Neural cell (in vitro differentiated cells): Measurements from ENCODE around the gene STX18.

Experiments used
- CTCF ChIP-seq: fragments of 450-650 bp; IDR thresholded peaks from 2 replicates; pipeline ENCODE4 v1.5.1; 2014; ENCODE audit warnings: antibody characterized with exemption, mild to moderate bottlenecking, moderate library complexity; ENCODE audit not compliant: poor library complexity, severe bottlenecking
- EZH2 ChIP-seq: fragments of 200-600, 300-800 bp; shearing (Covaris generic), sonication (generic); IDR thresholded peaks from 2 replicates; pipeline ENCODE4 v1.6.1; 2014; ENCODE audit warnings: antibody characterized with exemption, low read length, borderline replicate concordance, mild to moderate bottlenecking; ENCODE audit not compliant: insufficient read depth, poor library complexity, severe bottlenecking
- POLR2AphosphoS5 ChIP-seq: IDR thresholded peaks from 2 replicates; pipeline ENCODE4 v1.6.1; 2012
- RAD21 ChIP-seq: fragments of 450-650 bp; conservative IDR thresholded peaks from 2 replicates; pipeline ENCODE4 v1.6.1; 2014; ENCODE audit warnings: antibody characterized with exemption, mild to moderate bottlenecking, moderate library complexity
- REST ChIP-seq: IDR thresholded peaks from 2 replicates; pipeline ENCODE4 v1.6.1; 2012; ENCODE audit warnings: borderline replicate concordance
- TAF1 ChIP-seq: IDR thresholded peaks from 2 replicates; pipeline ENCODE4 v1.6.1; 2012; ENCODE audit warnings: low read depth

- TF ChIP-seq CTCF: no peak
- TF ChIP-seq EZH2: no peak
- no peak for TF ChIP-seq REST
- TF ChIP-seq POLR2AphosphoS5: no peak
- TF ChIP-seq TAF1: no peak
- no peak for TF ChIP-seq RAD21
These were observed 17.5 kb downstream of the STX18 start for GRCh38 chr4:4524364-4524763.
